ENCODE data around the gene CCSER2. TPM values are rescaled to one million over a fixed set of nuclear protein-coding genes. Genes with fewer than 3 reads are reported as not detected.

The CCSER2 gene
- total RNA-seq, 1 experiment from 2014 or later = 28.9 TPM

DNA sequence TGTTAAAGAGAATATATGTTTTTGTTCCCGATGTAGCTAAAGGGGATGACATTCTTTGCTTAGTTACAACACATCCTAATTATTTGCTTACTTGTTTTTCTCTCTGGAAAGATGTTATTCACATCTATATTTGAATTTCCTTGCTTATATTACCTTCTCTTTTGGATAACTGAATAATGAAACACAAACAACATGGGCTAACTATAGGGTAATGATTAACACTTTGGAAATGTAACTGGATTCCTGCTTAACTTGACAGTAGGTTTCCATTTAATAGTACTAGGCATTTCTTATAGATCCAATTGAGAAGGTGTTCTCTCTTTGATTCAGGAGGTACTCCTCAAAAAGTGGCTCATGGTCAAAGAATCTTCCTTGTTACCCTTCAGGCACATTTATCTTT is 141.1 kb downstream of the CCSER2 start (continued):
- TF ChIP-seq, protein P1, sequence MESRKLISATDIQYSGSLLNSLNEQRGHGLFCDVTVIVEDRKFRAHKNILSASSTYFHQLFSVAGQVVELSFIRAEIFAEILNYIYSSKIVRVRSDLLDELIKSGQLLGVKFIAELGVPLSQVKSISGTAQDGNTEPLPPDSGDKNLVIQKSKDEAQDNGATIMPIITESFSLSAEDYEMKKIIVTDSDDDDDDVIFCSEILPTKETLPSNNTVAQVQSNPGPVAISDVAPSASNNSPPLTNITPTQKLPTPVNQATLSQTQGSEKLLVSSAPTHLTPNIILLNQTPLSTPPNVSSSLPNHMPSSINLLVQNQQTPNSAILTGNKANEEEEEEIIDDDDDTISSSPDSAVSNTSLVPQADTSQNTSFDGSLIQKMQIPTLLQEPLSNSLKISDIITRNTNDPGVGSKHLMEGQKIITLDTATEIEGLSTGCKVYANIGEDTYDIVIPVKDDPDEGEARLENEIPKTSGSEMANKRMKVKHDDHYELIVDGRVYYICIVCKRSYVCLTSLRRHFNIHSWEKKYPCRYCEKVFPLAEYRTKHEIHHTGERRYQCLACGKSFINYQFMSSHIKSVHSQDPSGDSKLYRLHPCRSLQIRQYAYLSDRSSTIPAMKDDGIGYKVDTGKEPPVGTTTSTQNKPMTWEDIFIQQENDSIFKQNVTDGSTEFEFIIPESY (IDR thresholded peaks at IDR 0.05; ENCODE audit: extremely low read depth, insufficient replicate concordance, low read length) = no peak
- TF ChIP-seq ZNF274 (IDR thresholded peaks at IDR 0.05; ENCODE audit: low read depth, low read length) = no peak
- no peak for TF ChIP-seq EZH2 (IDR thresholded peaks at IDR 0.05)
- no peak for TF ChIP-seq REST (IDR thresholded peaks at IDR 0.05; ENCODE audit: low read depth)
- TF ChIP-seq, protein P2, sequence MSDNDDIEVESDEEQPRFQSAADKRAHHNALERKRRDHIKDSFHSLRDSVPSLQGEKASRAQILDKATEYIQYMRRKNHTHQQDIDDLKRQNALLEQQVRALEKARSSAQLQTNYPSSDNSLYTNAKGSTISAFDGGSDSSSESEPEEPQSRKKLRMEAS (IDR thresholded peaks at IDR 0.05) = no peak
- TF ChIP-seq YY1 (IDR thresholded peaks at IDR 0.05; ENCODE audit: extremely low read depth, insufficient replicate concordance, low read depth, low read length) = no peak
- TF ChIP-seq SP1 (IDR thresholded peaks at IDR 0.05; ENCODE audit: low read depth) = no peak

GRCh38 chr10:84473136-84473535 is 144.7 kb downstream of the CCSER2 start:
- no peak overlapping the region for H3K27ac ChIP-seq (ENCODE audit: low read depth, low read length)
- POLR2A ChIA-PET = no interaction called here
- RAD21 ChIA-PET (ENCODE audit: low non-redundant PET in 1 of 2, low total read pairs in 2 of 2, uncharacterized antibody in 2 of 2, unreplicated experiment in 2 of 2) = no interaction called here
- no peak overlapping the region for H3K9ac ChIP-seq (ENCODE audit: low read length)
- TF ChIP-seq YY1 (IDR thresholded peaks at IDR 0.05; ENCODE audit: extremely low read depth, insufficient replicate concordance, low read depth, low read length) (no peak), FOSL1 (IDR thresholded peaks at IDR 0.05; ENCODE audit: low read depth) (no peak), REST (IDR thresholded peaks at IDR 0.05; ENCODE audit: low read depth) (no peak), CEBPB (IDR thresholded peaks at IDR 0.05; ENCODE audit: low read depth) (no peak), TCF7L2 (IDR thresholded peaks at IDR 0.05; ENCODE audit: borderline replicate concordance, extremely low read depth, insufficient read depth, insufficient read length) (no peak), RAD21 (IDR thresholded peaks at IDR 0.05; ENCODE audit: low read depth) (no peak), CTCF (IDR thresholded peaks at IDR 0.05 in 2 of 3, conservative IDR thresholded peaks at IDR 0.05 in 1 of 3; ENCODE audit: borderline replicate concordance in 1 of 3, insufficient read depth in 1 of 3, low read depth in 2 of 3, low read length in 2 of 3) (no peak)
- H3K4me2 ChIP-seq (ENCODE audit: low read length) = no peak overlapping the region
- BruUV-seq (replicated peaks) = no TSS peak
- no peaks in the 10 kb centered on the region for H4K20me1 ChIP-seq (ENCODE audit: insufficient read depth)
- H3K9me3 ChIP-seq (ENCODE audit: control insufficient read depth in 1 of 2, insufficient read depth in 1 of 2, low read depth in 1 of 2, low read length in 2 of 2) = no peaks in the 10 kb centered on the region
- intact Hi-C loops (cut with micrococcal nuclease) = no loop called here
- ATAC-seq (no peak), DNase-seq (ENCODE audit: low read depth, low spot score) (no peak)
- no peaks in the 10 kb centered on the region for H3K36me3 ChIP-seq (ENCODE audit: control insufficient read depth in 1 of 2, insufficient read depth in 2 of 2, low read length in 2 of 2)
- peaks cover 0 to 8% of the 10 kb centered on the region in 2 experiments; a peak in 3 of 4 replicates for H3K4me1 ChIP-seq (ENCODE audit: control insufficient read depth in 1 of 2, insufficient read depth in 2 of 2, low read length in 2 of 2)
- H3K27me3 ChIP-seq (ENCODE audit: insufficient read depth, low read length) = no peaks in the 10 kb centered on the region
- H3K9me2 ChIP-seq (ENCODE audit: insufficient read depth) = no peaks in the 10 kb centered on the region
- H2AFZ ChIP-seq (ENCODE audit: low read depth, low read length, poor library complexity, severe bottlenecking) = no peak overlapping the region
- CTCF ChIA-PET = no interaction called here
- no peaks in the 10 kb centered on the region for H3K79me2 ChIP-seq (ENCODE audit: insufficient read depth, low read length)
- no peak overlapping the region for H3K4me3 ChIP-seq (replicated peaks in 1 of 2; ENCODE audit: low read depth in 1 of 2, low read length in 2 of 2)
